Measurements from ENCODE around the gene NTMT1. TPM values are rescaled to one million over a fixed set of nuclear protein-coding genes. Genes with fewer than 3 reads are reported as not detected.
A peak's percentile ranks its signal among the peaks of the same experiment; 100 is the strongest.

The NTMT1 gene
- total and polyA plus RNA-seq, 9 of the 15 experiments (the other 6 are each of a cell fraction or from before 2014, with no cell fraction given): 42.1 to 116 (median 74.7) TPM

DNA sequence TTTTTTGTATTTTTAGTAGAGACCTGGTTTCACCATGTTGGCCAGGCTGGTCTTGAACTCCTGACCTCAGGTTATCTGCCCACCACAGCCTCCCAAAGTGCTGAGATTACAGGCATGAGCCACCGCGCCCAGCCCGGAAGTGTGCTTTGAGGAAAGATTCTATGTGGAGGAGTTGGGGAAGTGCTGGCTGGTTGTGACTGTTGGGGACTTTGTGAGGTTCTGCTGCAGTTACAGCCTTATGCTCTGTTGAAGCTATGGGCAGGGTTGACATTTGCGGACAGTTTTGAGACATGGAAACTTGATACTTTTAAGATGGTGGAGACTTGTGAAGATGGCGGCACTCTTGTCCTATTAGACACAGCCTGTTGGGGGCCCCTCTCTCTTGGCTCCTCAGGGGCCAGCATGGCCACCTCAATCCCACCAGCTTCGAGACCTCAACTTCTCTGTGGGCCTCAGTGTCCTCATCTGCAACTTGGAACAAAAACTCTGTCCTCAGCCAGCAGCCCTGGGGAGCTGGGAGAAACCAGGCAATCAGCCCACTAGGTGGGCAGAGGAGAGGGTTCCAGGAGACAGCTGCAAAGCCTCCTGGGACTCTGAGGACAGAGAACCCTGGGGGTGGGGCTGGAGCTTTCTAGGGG, 29.9 kb upstream of the NTMT1 start (continued):
- peak in 1 of 2 experiments; percentile 56; a peak in 1 of 4 replicates for TF ChIP-seq MLLT1 (IDR thresholded peaks at IDR 0.05)
- no peak for TF ChIP-seq TSC22D4 (tag; IDR thresholded peaks at IDR 0.05)
- 0 out of 2 replicates have a peak, but pooled peaks have one; percentile 12 for TF ChIP-seq JUND (IDR thresholded peaks at IDR 0.05; ENCODE audit: borderline replicate concordance, low read depth, low read length)
- peak; percentile 31; the same call in 1 of the 3 replicates for TF ChIP-seq JUND (tag; IDR thresholded peaks at IDR 0.05; ENCODE audit: borderline replicate concordance, low read depth, low read length)
- TF ChIP-seq FOXJ2 (tag; IDR thresholded peaks at IDR 0.05): no peak
- no peak for TF ChIP-seq ELK3 (CRISPR knock-in tag; IDR thresholded peaks at IDR 0.05)
- TF ChIP-seq ZNF507 (tag; conservative IDR thresholded peaks at IDR 0.05): no peak
- TF ChIP-seq COPS2 (conservative IDR thresholded peaks at IDR 0.05): no peak
- TF ChIP-seq SP1 (CRISPR knock-in tag; IDR thresholded peaks at IDR 0.05): no peak
- no peak for TF ChIP-seq PCBP2 (IDR thresholded peaks at IDR 0.05; ENCODE audit: low read depth, low read length, poor library complexity, severe bottlenecking)
- TF ChIP-seq BRF1 (IDR thresholded peaks at IDR 0.05; ENCODE audit: borderline replicate concordance, extremely low read depth, insufficient read length): no peak
- peak; percentile 69; the same call in 1 of the 2 replicates for TF ChIP-seq LCOR (CRISPR knock-in tag; IDR thresholded peaks at IDR 0.05)
- TF ChIP-seq NR2F6 (CRISPR knock-in tag; IDR thresholded peaks at IDR 0.05): no peak; the same call in 1 of the 2 replicates
- peak in 1 of 2 experiments; percentile 27; a peak in 1 of 4 replicates for TF ChIP-seq TBL1XR1 (IDR thresholded peaks at IDR 0.05; ENCODE audit: low read length in 2 of 2)
- no peak for TF ChIP-seq ZNF77 (CRISPR knock-in tag; IDR thresholded peaks at IDR 0.05)
- TF ChIP-seq TCF3 (CRISPR knock-in tag; IDR thresholded peaks at IDR 0.05): peak; percentile 95
- peak; percentile 86 for TF ChIP-seq HDAC3 (IDR thresholded peaks at IDR 0.05; ENCODE audit: borderline replicate concordance, partially characterized antibody)
- peak; percentile 19; the same call in 1 of the 2 replicates for TF ChIP-seq ZNF263 (CRISPR knock-in tag; IDR thresholded peaks at IDR 0.05; ENCODE audit: borderline replicate concordance)

Measured in K562 (cell line).